GM21529 (cell line): ENCODE data around the gene ANKRD13A.
A peak's percentile ranks its signal among the peaks of the same experiment; 100 is the strongest.
"Not testable (repeated sequence)": the region's sequence is repeated elsewhere in the genome, so short reads cannot be mapped to it uniquely, and the experiment has no call there.

Experiments
- ATAC-seq: cut with Tn5 transposase; IDR thresholded peaks from one replicate; pipeline ENCODE4 v1.9.1; 2021; ENCODE audit not compliant: unreplicated experiment

Gene ANKRD13A

GRCh38 chr12:109983432-109984142, 15.6 kb upstream of the ANKRD13A start:
- ATAC-seq: no peak

DNA sequence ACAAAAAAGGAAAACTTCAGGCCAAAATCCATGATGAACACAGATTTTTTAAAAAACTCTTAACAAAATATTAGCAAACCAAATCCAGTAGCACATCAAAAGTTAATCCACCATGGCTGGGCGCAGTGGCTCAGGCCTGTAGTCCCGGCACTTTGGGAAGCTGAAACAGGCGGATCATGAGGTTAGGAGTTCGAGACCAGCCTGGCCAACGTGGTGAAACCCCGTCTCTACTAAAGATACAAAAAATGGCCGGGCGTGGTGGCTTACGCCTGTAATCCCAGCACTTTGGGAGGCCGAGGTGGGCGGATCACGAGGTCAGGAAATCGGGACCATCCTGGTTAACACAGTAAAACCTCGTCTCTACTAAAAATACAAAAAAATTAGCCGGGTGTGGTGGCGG, 13.0 kb upstream of the ANKRD13A start:
- ATAC-seq: not testable (repeated sequence)

DNA sequence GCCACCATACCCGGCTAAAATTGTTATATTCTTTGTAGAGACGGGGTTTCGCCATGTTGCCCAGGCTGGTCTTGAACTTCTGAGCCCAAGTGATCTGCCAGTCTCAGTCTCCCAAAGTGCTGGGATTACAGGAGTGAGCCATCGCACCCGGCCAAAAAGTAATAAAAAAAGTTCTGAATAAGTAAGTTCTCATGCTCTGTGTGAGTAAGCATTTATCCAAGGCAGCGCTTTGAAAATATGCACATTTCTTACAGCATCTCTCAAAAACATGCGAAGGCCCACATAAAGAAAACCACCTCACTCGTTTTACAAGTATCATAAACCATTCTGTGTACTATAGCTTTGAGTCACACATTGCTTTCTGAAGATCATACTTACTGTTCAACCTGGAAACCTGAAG, 11.6 kb upstream of the ANKRD13A start:
- ATAC-seq: no peak

- ATAC-seq: no peak
Measured at GRCh38 chr12:109988274-109988673, 11.0 kb upstream of the ANKRD13A start.

- ATAC-seq: no peak
Measured at GRCh38 chr12:109988903-109989302, 10.3 kb upstream of the ANKRD13A start.

DNA sequence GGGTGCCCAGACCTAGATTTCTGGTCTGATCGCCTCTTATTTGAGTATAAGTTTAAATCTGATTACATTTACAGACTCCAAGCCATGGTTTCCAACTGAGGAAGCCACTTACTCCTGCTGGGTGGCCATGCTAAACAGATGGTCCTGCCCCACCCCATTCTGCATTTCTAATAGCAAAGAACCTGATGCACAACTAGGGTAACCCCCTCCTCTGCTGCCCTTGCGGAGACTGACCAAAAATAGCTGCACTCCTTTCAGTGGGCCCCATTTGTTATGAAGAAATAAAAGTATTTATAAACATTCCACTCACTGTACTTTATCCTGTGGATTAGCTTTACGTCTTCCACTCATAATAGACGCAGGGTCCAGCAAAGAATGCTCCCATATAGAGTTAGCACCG, 9.8 kb upstream of the ANKRD13A start:
- no peak for ATAC-seq

GRCh38 chr12:109991586-109991985, 7.6 kb upstream of the ANKRD13A start:
- no peak for ATAC-seq

GRCh38 chr12:109993091-109993490, 6.1 kb upstream of the ANKRD13A start:
- ATAC-seq: no peak

DNA sequence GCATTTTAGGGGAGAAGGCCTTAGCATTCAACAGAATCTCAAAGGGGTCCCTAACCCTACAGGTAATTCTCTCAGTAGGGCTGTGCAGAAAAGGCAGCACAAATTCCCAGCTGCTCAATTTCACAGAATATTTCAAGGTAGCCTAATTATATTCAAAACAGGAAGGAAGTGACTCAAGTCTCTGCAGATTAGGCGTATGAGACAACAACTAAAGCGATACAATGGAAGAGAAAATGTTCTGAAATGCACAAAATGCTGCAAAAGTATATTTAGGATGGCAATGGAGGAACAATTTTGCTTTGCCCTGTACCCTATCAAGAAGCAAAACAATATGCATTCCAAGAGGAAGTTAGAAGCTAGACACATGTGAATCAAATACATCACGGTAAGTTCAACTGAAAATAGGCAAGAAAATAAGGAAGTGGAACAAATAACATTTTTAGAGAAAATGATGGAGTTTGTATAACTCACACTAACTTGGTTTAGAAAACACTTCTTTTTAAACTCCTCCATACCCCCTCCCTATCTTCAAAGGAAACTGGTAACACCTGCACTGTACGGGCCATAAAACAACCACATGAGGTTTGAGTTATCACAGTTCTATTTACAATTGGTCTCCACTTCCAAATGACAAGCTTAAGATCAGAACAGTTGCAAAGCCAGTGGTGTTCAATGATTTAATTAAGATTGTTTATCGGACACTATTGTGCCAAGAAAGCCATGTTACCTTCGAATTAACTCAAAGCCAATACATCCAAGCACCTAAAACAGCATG, 4.6 kb upstream of the ANKRD13A start:
- ATAC-seq: no peak

GRCh38 chr12:109995361-109995685, 3.9 kb upstream of the ANKRD13A start:
- no peak for ATAC-seq

GRCh38 chr12:109995686-109996482, 3.3 kb upstream of the ANKRD13A start, which contains the start of gene GIT2:
Gene GIT2 (minus strand): TSS chr12:109996368. CDS start chr12:109996224, 144 bp downstream.
- ATAC-seq: peak; percentile 55

DNA sequence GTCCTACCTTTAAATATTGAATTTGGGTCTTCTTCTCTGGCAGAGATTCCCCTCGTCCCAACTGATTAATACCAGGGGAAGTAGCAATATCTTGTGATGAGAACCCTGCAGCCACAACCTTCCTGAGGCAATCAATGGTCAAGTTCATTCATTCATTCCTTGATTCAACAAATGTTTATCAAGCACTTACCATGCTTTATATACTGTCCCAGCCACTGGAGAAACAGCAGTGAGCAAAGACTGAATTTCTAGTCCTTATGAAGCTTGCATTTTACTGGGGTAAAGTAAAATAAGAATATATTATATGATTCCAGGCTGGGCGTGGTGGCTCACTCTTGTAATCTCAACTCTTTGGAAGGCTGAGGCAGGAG, 2.8 kb upstream of the ANKRD13A start:
- no peak for ATAC-seq

DNA sequence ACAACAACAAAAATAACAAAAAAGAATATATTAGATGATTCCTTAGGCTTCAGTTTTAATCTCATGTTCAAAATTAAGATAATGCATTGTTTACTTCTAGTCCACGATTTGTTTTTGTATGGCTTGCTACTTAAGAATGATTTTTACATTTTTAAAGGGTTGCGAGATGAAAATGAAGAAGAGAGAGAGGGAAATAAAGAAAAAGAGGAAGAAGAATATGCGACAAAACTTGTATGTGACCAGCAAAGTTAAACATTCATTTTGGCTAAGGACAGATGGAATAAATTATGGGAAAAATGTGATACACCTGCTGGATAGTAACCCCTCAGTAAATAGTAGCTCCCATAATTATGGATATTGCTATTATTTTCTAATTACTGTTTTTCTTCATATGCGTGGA, 1.8 kb upstream of the ANKRD13A start:
- ATAC-seq: no peak

GRCh38 chr12:109998241-109998903, 858 bp upstream of the ANKRD13A start:
- no peak for ATAC-seq

DNA sequence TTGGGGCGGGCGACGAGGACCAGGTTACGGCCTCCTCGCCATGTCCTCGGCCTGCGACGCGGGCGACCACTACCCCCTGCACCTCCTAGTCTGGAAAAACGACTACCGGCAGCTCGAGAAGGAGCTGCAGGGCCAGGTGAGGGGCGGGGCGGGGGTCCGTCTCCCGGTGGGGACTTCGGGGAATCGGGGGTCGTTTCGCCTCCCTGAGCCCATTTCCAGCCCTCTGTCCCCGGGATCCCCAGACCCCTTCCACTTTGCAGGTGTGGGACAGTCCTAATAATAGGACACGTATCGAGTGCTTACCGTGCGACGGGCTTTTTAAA, 380 bp downstream of the ANKRD13A start:
- no peak for ATAC-seq

DNA sequence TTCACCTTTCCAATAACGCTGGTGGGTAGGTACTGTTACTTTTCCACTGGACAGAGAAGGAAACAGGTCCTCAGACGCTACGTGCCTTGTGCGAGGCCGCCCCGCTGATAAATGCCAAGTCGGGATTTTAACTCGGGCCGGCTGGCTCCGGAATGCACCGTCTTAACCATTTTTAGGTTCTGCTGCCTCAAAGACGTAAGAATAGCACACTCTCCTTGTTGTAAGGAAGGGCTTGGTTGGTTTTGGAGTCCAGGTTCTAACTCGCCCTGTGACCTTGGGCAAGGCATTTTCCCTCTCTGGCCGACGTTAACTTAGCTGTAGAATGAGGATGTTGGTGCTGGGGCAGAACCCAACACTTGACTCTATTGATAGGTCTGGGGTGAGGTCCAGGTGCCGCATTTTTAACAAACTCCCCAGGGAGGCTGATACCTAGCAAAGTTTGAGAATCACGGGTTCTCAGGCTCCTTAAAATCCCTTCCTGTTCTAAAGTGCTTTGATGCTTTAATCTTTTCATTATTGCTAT, 814 bp downstream of the ANKRD13A start:
- no peak for ATAC-seq

GRCh38 chr12:110001596-110001995, 2.4 kb downstream of the ANKRD13A start:
- no peak for ATAC-seq

GRCh38 chr12:110002676-110003515, 3.7 kb downstream of the ANKRD13A start:
- ATAC-seq: no peak

DNA sequence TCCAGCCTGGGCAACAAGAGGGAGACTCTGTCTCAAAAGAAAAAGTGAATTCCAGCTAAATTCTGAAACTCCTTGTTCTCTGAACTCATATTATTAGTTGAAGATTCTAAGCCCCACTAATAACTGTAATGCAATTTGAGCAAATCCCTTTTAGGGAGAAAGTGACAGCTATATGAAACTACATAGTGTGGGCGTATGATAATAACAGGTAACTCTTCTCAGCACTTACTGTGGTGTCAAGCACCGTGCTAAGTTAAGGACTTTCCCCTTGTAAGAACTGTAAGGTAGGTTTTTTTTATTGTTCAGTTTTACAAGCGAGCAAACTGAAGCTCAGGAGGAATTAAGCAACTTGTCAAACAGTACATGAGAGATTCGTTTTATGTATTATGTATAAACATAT, 5.4 kb downstream of the ANKRD13A start:
- peak; percentile 54 for ATAC-seq

GRCh38 chr12:110005319-110005973, 6.2 kb downstream of the ANKRD13A start:
- peak; percentile 47 for ATAC-seq
